HCT116 (cell line): Measurements from ENCODE around the gene PGM3.

Source experiments
- CTCF ChIP-seq, 3 experiments: fragments of 200-600 bp in 1 of 3; sonication (generic) in 1 of 3; IDR thresholded peaks in 2 of 3; conservative IDR thresholded peaks in 1 of 3; 2 replicates each; pipeline ENCODE4 v1.5.1; 2012 to 2017; ENCODE audit warnings: low read depth in 2 of 3, low read length in 2 of 3, antibody characterized with exemption in 1 of 3, borderline replicate concordance in 1 of 3, control low read depth in 1 of 3, mild to moderate bottlenecking in 1 of 3, mixed read lengths in 1 of 3, mixed run types in 1 of 3, moderate library complexity in 1 of 3; ENCODE audit not compliant: insufficient read depth in 1 of 3
- EZH2phosphoT487 ChIP-seq: fragments of 200-600 bp; IDR thresholded peaks from 2 replicates; pipeline ENCODE4 v1.6.1; 2018; ENCODE audit warnings: antibody characterized with exemption, borderline replicate concordance
- POLR2AphosphoS5 ChIP-seq: IDR thresholded peaks from 2 replicates; pipeline ENCODE4 v1.6.1; 2011; ENCODE audit warnings: mild to moderate bottlenecking, low read depth, low read length, moderate library complexity
- REST ChIP-seq: IDR thresholded peaks from 2 replicates; pipeline ENCODE4 v1.6.1; 2012; ENCODE audit warnings: low read depth
- TCF7L2 ChIP-seq: IDR thresholded peaks from 2 replicates; pipeline ENCODE4 v1.7.0; 2011; ENCODE audit warnings: borderline replicate concordance, inconsistent platforms; ENCODE audit not compliant: insufficient read depth, insufficient read length; ENCODE audit errors: extremely low read depth

- TF ChIP-seq TCF7L2: no peak
- TF ChIP-seq CTCF (IDR thresholded peaks at IDR 0.05 in 2 of 3, conservative IDR thresholded peaks at IDR 0.05 in 1 of 3; ENCODE audit: borderline replicate concordance in 1 of 3, insufficient read depth in 1 of 3, low read depth in 2 of 3, low read length in 2 of 3): no peak
- TF ChIP-seq EZH2phosphoT487: no peak
- no peak for TF ChIP-seq REST
- no peak for TF ChIP-seq POLR2AphosphoS5
Observed at GRCh38 chr6:83119742-83120300, 73.2 kb downstream of the PGM3 start.
